H54 (cell line): ENCODE results near the gene F3.
A peak's percentile ranks its signal among the peaks of the same experiment; 100 is the strongest.
"Not testable (repeated sequence)": the region's sequence is repeated elsewhere in the genome, so short reads cannot be mapped to it uniquely, and the experiment has no call there.

Experiments
- DNase-seq: peaks from one replicate; pipeline ENCODE4 v3.0.0; 2011; ENCODE audit warnings: low spot score, mixed read lengths; ENCODE audit not compliant: insufficient read length
- FAIRE-seq: peaks from 3 replicates; lab custom pipeline; 2011; peaks lifted over from hg19 to GRCh38; lab: Jason Lieb, UNC
- POLR2A ChIP-seq: IDR thresholded peaks from 2 replicates; pipeline ENCODE4 v1.6.1; 2011; ENCODE audit warnings: low read depth, mild to moderate bottlenecking, low read length

The F3 gene

GRCh38 chr1:94541246-94542087, at the start of gene F3:
TSS of gene F3 (minus strand) at chr1:94541759. CDS start at chr1:94541636, 123 bp downstream.
- peak; percentile 43 for FAIRE-seq
- peak; percentile 77 for DNase-seq
- TF ChIP-seq POLR2A, result 0 out of 2 replicates have a peak, but pooled peaks have one; percentile 8

- no peak for DNase-seq
- no peak for FAIRE-seq
- TF ChIP-seq POLR2A, result no peak
These were observed 48.9 kb upstream of the F3 start for GRCh38 chr1:94590203-94591137.

GRCh38 chr1:94589728-94590127, 48.2 kb upstream of the F3 start:
- no peak for DNase-seq
- TF ChIP-seq POLR2A, result no peak
- no peak for FAIRE-seq

GRCh38 chr1:94582565-94582964, 41.0 kb upstream of the F3 start:
- no peak for TF ChIP-seq POLR2A
- no peak for DNase-seq
- FAIRE-seq, result no peak

GRCh38 chr1:94580367-94581115, 39.0 kb upstream of the F3 start:
- FAIRE-seq (no peak), DNase-seq (no peak)
- no peak for TF ChIP-seq POLR2A

GRCh38 chr1:94579876-94580294, 38.3 kb upstream of the F3 start:
- DNase-seq (peak; percentile 62), FAIRE-seq (peak; percentile 98)
- no peak for TF ChIP-seq POLR2A

- no peak for FAIRE-seq
- no peak for DNase-seq
- TF ChIP-seq POLR2A, result no peak
These were observed 37.3 kb upstream of the F3 start for GRCh38 chr1:94578856-94579255.

GRCh38 chr1:94573917-94574316, 32.4 kb upstream of the F3 start:
- not testable (repeated sequence) for DNase-seq, FAIRE-seq

- DNase-seq (no peak), FAIRE-seq (no peak)
- TF ChIP-seq POLR2A, result no peak
These were observed 31.2 kb upstream of the F3 start for GRCh38 chr1:94572780-94573179.

GRCh38 chr1:94570965-94571364, 29.4 kb upstream of the F3 start:
- FAIRE-seq, DNase-seq: not testable (repeated sequence)

GRCh38 chr1:94568806-94569205, 27.2 kb upstream of the F3 start:
- DNase-seq, FAIRE-seq: not testable (repeated sequence)

- FAIRE-seq, DNase-seq: not testable (repeated sequence)
These were observed 26.5 kb upstream of the F3 start for GRCh38 chr1:94567975-94568607.

- not testable (repeated sequence) for DNase-seq, FAIRE-seq
These were observed 24.9 kb upstream of the F3 start for GRCh38 chr1:94566436-94566835.
